Nucleus accumbens (tissue), 56 donors: ENCODE data around the gene TLDC2.

ENCODE experiments used
- DNase-seq, 56 donors: peaks; one replicate each; lab custom pipeline; 2025; lab: John Stamatoyannopoulos, UW

TLDC2 gene

GRCh38 chr20:36848677-36849076 lies 27.3 kb upstream of the TLDC2 start:
- no peak for DNase-seq

GRCh38 chr20:36849333-36850065 lies 26.4 kb upstream of the TLDC2 start:
- peak in 1 of 56 donors; percentile 9 for DNase-seq

GRCh38 chr20:36850759-36851158 lies 25.2 kb upstream of the TLDC2 start:
- DNase-seq, result no peak

- peak in 1 of 56 donors; percentile 29 for DNase-seq
These were observed 24.4 kb upstream of the TLDC2 start for GRCh38 chr20:36851490-36851889.

- DNase-seq, result peak in 47 of 56 donors; percentile 28 to 80 (median 55)
These were observed 23.8 kb upstream of the TLDC2 start for GRCh38 chr20:36852187-36852586.

- peak in 1 of 56 donors; percentile 16 for DNase-seq
These were observed 21.3 kb upstream of the TLDC2 start for GRCh38 chr20:36854348-36855240.

- DNase-seq, result peak in 9 of 56 donors; percentile 19 to 65 (median 33)
These were observed 20.7 kb upstream of the TLDC2 start for GRCh38 chr20:36855241-36855657.

GRCh38 chr20:36856195-36856594 lies 19.7 kb upstream of the TLDC2 start:
- peak in 8 of 56 donors; percentile 22 to 42 (median 32) for DNase-seq

- peak in 7 of 56 donors; percentile 17 to 47 (median 33) for DNase-seq
These were observed 19.0 kb upstream of the TLDC2 start for GRCh38 chr20:36856691-36857635.

- no peak for DNase-seq
These were observed 16.7 kb upstream of the TLDC2 start for GRCh38 chr20:36859282-36859555.

- no peak for DNase-seq
These were observed 16.1 kb upstream of the TLDC2 start for GRCh38 chr20:36859700-36860330.

- DNase-seq, result peak in 1 of 56 donors; percentile 15
These were observed 15.6 kb upstream of the TLDC2 start for GRCh38 chr20:36860339-36860738.

GRCh38 chr20:36860811-36861624 lies 14.9 kb upstream of the TLDC2 start:
- peak in 1 of 56 donors; percentile 24 for DNase-seq

- DNase-seq, result peak in 10 of 56 donors; percentile 24 to 71 (median 43)
These were observed 14.4 kb upstream of the TLDC2 start for GRCh38 chr20:36861625-36861874.

GRCh38 chr20:36861875-36862801 lies 13.8 kb upstream of the TLDC2 start:
- DNase-seq, result peak in 54 of 56 donors; percentile 30 to 88 (median 76)

- DNase-seq, result peak in 1 of 56 donors; percentile 19
These were observed 12.9 kb upstream of the TLDC2 start for GRCh38 chr20:36862857-36863668.

GRCh38 chr20:36865076-36865860 lies 10.7 kb upstream of the TLDC2 start:
- DNase-seq, result no peak
